Uterus (tissue), 2 donors: ENCODE data around the gene LIPJ.

ENCODE experiments used
- POLR2A ChIP-seq, 2 donors: fragments of 450-650 bp; IDR thresholded peaks; one replicate each; pipeline ENCODE4 v1.6.1; 2016; ENCODE audit warnings: antibody characterized with exemption in 2 of 2, mild to moderate bottlenecking in 1 of 2, moderate library complexity in 1 of 2
- TF ChIP-seq, protein P1 (sequence below), 4 experiments: fragments of 200-600 bp in 2 of 4; fragments of 450-650 bp in 2 of 4; sonication (generic) in 2 of 4; IDR thresholded peaks; one replicate each; pipeline ENCODE4 v1.5.1; 2016 to 2019; ENCODE audit warnings: antibody characterized with exemption in 4 of 4, mild to moderate bottlenecking in 2 of 4, moderate library complexity in 1 of 4

DNA sequence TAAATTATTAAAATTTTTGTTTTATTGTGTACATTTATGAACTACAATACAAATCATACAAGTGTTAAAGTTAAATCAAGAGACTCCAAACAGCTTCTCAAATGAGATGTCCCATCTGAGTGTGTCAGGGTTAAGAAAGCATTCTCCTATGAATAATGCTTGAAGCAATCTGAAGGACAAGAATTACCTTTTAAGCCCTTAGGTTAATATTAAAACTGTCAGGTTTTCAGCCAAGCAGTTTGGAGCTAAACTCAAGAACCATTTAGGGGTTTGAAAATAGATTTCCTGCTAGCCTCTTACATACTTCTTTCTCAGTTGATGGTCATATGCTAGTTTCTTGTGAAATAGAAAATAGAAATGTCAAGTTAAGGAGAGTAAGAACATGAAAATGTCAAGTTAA is 38.3 kb downstream of the LIPJ start:
- TF ChIP-seq, protein P1, sequence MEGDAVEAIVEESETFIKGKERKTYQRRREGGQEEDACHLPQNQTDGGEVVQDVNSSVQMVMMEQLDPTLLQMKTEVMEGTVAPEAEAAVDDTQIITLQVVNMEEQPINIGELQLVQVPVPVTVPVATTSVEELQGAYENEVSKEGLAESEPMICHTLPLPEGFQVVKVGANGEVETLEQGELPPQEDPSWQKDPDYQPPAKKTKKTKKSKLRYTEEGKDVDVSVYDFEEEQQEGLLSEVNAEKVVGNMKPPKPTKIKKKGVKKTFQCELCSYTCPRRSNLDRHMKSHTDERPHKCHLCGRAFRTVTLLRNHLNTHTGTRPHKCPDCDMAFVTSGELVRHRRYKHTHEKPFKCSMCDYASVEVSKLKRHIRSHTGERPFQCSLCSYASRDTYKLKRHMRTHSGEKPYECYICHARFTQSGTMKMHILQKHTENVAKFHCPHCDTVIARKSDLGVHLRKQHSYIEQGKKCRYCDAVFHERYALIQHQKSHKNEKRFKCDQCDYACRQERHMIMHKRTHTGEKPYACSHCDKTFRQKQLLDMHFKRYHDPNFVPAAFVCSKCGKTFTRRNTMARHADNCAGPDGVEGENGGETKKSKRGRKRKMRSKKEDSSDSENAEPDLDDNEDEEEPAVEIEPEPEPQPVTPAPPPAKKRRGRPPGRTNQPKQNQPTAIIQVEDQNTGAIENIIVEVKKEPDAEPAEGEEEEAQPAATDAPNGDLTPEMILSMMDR (IDR thresholded peaks at IDR 0.05) = no peak
- TF ChIP-seq POLR2A (IDR thresholded peaks at IDR 0.05) = no peak
